ENCODE measurements around the gene BATF3. TPM values are rescaled to one million over a fixed set of nuclear protein-coding genes. Genes with fewer than 3 reads are reported as not detected.
A peak's percentile ranks its signal among the peaks of the same experiment; 100 is the strongest.

Gene BATF3
- total RNA-seq, 2 donors from 2014 or later: 0.96 to 3.3 TPM

DNA sequence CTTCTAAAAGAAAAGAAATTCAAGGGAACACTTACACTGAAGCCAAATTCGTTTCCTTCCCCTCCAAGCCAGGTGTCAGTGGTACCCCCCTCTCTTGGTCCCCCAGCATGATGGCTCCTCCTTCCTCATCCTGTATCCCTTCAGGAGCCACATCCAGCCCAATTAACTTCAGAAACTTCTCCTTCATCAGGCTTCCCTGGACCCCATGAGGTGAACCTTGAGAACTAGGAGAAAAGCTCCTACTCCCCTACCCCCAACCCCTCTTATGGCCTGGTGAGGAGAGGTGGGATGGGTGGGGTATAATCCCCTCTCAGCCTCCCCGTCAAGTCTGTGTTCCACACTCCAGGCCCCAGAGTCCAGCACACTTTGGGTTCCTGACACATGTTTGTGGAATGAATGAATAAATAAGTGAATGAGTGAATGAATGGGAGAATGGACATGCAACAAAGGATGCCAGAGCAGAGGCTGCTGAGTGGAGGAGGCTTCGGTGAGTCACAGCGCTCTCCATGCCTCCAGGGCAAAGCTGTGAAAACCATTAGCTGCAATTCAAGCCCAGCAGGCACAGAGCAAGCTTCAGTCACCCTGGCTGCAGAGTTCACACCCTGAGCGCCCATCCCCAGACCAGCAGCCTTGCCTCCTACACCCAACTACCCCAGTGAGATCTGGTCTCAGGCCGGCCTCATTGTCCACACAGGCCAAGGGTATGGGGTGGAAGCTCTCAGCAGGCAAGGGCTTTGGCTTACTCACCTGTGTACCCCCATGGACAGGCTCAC lies 43.8 kb downstream of the BATF3 start:
- DNase-seq (ENCODE audit: low spot score): peak; percentile 38
- TF ChIP-seq, protein P1, sequence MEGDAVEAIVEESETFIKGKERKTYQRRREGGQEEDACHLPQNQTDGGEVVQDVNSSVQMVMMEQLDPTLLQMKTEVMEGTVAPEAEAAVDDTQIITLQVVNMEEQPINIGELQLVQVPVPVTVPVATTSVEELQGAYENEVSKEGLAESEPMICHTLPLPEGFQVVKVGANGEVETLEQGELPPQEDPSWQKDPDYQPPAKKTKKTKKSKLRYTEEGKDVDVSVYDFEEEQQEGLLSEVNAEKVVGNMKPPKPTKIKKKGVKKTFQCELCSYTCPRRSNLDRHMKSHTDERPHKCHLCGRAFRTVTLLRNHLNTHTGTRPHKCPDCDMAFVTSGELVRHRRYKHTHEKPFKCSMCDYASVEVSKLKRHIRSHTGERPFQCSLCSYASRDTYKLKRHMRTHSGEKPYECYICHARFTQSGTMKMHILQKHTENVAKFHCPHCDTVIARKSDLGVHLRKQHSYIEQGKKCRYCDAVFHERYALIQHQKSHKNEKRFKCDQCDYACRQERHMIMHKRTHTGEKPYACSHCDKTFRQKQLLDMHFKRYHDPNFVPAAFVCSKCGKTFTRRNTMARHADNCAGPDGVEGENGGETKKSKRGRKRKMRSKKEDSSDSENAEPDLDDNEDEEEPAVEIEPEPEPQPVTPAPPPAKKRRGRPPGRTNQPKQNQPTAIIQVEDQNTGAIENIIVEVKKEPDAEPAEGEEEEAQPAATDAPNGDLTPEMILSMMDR (IDR thresholded peaks at IDR 0.05): no peak
- H3K4me1 ChIP-seq: no peaks in the 10 kb centered on the region
- no peaks in the 10 kb centered on the region for H3K9me3 ChIP-seq
- no peak overlapping the region for H3K27ac ChIP-seq
- no peak overlapping the region for H3K4me3 ChIP-seq
- no peaks in the 10 kb centered on the region for H3K36me3 ChIP-seq
- no peaks in the 10 kb centered on the region for H3K27me3 ChIP-seq

DNA sequence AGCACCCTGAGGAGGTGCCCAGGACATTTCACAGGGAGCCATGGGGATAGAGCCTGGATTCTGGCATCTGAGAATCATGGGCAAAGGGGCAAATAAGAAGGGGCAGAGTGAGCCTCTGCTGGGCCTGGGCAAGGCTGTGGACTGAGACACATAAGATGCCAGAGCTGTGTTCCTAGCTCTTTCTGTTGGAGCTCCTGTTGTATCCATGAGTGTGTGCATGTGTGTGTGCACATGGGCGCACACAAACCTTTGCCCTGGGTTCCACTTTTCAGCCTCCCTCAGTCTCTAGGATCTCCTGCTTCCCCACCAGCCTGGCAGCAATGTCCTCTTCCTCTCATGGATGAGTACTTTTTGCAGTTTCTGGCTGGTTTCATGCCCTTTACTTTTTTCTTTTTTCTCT lies 47.0 kb downstream of the BATF3 start:
- DNase-seq (ENCODE audit: low spot score): peak; percentile 21
- no peak overlapping the region for H3K4me3 ChIP-seq
- no peak overlapping the region for H3K27ac ChIP-seq
- H3K4me1 ChIP-seq: no peaks in the 10 kb centered on the region
- H3K36me3 ChIP-seq: no peaks in the 10 kb centered on the region
- H3K9me3 ChIP-seq: no peaks in the 10 kb centered on the region
- H3K27me3 ChIP-seq: no peaks in the 10 kb centered on the region
- TF ChIP-seq, protein P1 (IDR thresholded peaks at IDR 0.05): no peak

DNA sequence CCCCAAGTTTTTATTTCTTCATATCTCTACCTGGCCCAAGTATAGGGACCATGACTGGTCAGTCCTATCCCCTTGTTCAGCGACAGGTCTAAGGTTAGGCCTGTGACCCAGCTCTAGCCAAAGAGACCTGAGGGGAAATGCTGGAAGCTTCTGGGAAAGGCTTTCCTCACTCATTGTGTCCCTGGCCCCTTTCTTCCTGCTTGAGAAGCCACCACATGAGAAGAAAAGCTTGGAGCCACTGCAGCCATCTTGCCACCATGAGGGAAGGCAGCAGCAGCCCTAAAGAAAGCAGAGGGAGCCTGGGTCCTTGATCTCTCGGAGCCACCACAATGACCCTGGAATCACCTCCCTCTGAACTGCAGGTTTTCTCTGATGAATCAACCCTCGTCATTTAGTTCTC lies 47.7 kb downstream of the BATF3 start:
- Histone ChIP-seq H3K4me1 (no peaks in the 10 kb centered on the region), H3K27ac (no peak overlapping the region), H3K9me3 (no peaks in the 10 kb centered on the region), H3K27me3 (no peaks in the 10 kb centered on the region), H3K36me3 (no peaks in the 10 kb centered on the region), H3K4me3 (no peak overlapping the region)
- TF ChIP-seq, protein P1 (IDR thresholded peaks at IDR 0.05): no peak
- no peak for DNase-seq (ENCODE audit: low spot score)

DNA sequence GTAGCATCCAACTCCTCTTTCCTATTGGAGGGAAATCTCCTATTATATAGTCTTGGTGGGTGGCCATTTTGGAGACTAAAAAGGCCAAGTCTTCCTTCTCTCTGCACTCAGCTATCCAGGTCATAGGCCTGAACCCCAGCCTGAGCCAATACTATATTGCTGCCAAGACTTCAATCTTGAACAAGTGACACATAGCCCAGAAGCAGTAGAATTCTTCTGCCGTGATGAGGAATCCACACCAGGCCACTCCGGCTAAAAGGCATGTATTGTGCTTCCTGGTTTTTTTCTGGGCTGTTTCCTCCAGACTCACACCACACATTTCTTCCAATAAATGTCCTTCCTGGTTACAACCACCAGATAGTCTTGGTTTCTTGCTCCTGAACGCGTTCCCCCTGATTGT lies 48.1 kb downstream of the BATF3 start:
- no peaks in the 10 kb centered on the region for H3K9me3 ChIP-seq
- TF ChIP-seq, protein P1 (IDR thresholded peaks at IDR 0.05): no peak
- H3K4me3 ChIP-seq: no peak overlapping the region
- no peaks in the 10 kb centered on the region for H3K4me1 ChIP-seq
- H3K27me3 ChIP-seq: no peaks in the 10 kb centered on the region
- no peak overlapping the region for H3K27ac ChIP-seq
- no peaks in the 10 kb centered on the region for H3K36me3 ChIP-seq
- DNase-seq (ENCODE audit: low spot score): peak; percentile 32

DNA sequence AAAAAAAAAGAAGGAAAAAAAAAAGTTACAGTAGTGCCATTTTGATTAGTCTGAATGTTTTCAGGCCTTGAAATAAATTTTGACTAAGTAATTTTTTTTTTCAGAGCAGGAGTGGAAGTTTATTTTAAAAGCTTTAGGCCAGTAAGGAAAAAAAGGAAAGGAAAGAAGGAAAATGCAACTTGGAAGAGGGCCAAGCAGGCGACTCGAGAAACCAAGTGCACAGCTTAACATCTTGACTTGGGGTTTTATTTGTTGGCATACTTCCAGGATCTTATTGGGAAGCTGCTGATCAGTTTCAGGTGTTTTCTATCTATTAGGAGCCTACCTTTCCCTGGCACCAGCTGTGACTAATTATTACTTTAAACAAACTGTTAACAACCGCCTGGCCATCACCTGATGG lies 49.4 kb downstream of the BATF3 start:
- peak; percentile 26 for DNase-seq (ENCODE audit: low spot score)
- Histone ChIP-seq H3K27me3 (no peaks in the 10 kb centered on the region), H3K9me3 (no peaks in the 10 kb centered on the region), H3K4me3 (no peak overlapping the region), H3K36me3 (no peaks in the 10 kb centered on the region), H3K4me1 (no peaks in the 10 kb centered on the region), H3K27ac (no peak overlapping the region)
- TF ChIP-seq, protein P1 (IDR thresholded peaks at IDR 0.05): no peak

DNA sequence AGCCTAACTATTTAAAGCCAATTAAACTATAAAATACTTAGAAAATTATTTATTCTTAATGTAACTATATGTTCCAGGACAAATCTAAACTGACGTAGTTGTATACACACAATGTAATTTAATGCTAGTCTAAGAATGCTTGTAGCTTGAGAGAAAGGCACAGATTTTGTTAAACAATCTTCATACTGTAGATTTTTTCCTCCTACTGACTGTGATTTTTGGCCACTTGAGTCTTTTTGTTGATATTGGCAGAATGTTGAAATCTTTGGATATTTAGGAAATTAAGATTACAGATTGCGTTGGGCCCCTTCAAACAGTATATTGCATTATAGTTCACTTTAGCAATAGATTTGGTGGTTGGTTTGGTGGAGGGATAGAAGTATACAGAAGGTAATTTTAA lies 50.6 kb downstream of the BATF3 start:
- DNase-seq (ENCODE audit: low spot score): no peak
- Histone ChIP-seq H3K4me1 (no peaks in the 10 kb centered on the region), H3K4me3 (no peak overlapping the region), H3K9me3 (no peaks in the 10 kb centered on the region), H3K36me3 (no peaks in the 10 kb centered on the region), H3K27me3 (no peaks in the 10 kb centered on the region), H3K27ac (no peak overlapping the region)
- TF ChIP-seq, protein P1 (IDR thresholded peaks at IDR 0.05): no peak

Measured in right atrium auricular region (tissue), 2 donors.